ENCODE results near the gene ALDH5A1.

ALDH5A1 gene

DNA sequence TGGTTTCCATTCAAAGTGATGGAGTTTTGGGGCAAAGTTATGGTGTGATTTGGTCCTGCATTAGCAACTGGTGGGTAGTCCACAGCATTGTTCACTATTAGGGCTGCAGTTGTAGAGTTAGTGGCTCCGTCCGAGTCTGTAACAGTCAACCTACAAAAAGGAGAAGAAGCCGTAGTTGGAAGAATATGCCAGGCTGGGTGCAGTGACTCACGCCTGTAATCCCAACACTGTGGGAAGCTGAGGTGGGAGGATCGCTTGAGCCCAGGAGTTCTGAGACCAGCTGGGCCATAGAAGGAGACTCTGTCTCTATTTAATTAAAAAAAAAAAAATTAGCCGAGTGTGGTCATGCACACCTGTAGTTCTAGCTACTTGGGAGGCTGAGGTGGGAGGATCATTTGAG is 81.7 kb downstream of the ALDH5A1 start:
- DNase-seq, result no peak

DNA sequence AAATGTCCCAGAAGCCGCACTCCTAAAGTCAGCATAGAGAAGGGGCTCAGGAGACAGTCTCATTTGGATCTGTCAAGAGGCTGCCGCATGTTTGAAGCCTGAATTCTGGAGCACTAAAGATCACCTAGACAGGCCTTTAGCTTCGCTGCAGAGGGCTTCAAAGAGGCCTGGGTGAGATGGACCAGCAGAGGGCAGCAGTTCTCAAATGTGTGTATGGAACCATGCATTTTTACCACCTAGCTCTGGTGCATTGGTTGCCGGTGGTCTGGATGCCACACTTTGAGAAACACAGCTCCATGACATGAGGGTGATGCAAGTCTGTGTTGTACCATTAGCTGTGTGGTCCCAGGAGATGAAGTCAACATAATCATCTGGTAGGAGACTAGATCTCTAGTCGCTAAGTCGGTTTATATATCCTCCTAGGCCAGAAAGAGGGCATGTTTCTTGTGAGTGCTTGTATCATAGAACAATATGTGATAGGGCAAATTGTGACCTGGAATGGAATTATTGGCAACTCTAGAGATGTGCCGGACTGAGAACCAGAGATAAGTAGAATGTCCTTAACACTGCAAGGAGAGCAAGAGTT is 86.4 kb downstream of the ALDH5A1 start:
- peak; percentile 75 to 79 for DNase-seq

DNA sequence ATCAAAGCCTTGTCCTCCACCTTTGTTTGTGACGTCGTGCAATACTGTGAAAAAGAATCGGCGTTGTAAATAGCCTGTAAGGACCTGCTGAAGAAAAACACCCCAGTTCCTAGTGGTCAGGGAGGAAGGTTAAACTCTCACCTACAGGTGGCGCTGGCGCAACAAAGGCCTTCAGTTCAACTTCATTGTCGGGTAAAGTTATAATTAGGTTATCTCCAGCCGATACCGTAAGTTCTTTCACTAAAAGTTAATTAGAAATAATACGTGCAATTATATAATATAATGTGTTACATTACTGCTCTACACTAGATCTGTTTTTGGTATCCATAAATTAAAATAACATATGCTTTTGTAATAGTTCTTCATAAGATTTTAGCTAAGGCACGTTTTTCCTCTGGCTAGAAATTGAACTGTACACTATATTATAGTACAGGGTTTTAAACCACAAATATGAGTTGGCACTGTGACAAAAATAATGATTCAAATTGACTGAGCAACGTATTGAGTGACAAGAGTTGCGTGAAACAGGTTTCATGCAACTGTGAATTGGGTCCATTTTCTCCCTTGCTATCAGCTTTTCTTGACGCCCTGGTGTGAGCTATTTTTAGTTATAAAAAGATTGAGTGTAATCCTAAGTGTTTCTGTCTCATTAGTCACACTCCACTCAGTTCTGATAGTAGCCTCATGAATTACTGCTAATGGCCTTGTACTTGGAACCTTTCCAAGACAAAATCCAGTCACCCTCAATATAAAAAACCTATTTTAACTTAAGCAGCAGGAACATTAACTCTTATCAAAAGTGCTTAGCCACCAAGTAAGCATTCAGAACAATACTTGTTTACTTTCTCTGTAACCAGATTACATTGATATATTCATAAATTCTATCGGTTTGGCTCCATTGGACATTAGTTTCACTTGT is 89.0 kb downstream of the ALDH5A1 start:
- DNase-seq, result peak; percentile 68 to 77

DNA sequence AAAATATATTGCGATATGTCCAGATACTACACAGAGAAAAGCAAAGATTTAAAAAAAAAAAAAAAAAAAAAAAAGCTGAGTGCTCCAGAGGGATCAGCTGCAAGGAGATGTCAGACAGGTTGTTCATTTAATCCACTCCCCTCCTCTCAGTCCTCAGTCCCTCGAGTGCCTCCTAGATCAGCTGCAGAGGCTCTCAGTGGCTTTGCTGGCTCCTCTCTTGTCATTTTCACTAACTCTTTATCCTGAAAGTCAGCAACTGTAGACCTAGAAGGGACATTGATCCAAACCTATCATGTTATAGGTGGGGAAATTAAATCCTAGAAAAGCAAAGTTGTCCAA is 89.6 kb downstream of the ALDH5A1 start:
- no peak for DNase-seq
